Retina (tissue), 1 donor: ENCODE results near the gene TMEM273.
A peak's percentile ranks its signal among the peaks of the same experiment; 100 is the strongest.
"Not testable (repeated sequence)": the region's sequence is repeated elsewhere in the genome, so short reads cannot be mapped to it uniquely, and the experiment has no call there.

ENCODE experiments used
- DNase-seq: peaks from one replicate; pipeline ENCODE4 v3.0.0-alpha.2; 2016

TMEM273 gene

DNA sequence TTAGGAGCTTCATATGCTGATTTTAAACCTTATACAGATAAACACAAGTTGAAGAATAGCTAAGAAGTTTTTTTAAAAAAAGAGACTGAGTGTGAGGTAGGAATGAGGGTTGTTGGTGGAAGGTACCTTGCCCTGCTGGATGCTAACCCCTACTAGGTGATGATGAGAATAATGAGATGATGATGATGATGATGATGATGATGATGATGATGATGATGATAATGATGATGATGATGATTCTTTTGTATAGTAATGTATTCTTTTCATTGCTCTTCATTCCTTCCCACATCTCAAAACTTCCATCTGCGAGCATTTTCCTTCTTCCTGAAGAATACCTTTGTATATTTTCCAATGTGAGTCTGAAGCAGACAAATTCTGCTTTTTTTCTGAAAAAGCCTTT is 14.1 kb upstream of the TMEM273 start:
- no peak for DNase-seq

DNA sequence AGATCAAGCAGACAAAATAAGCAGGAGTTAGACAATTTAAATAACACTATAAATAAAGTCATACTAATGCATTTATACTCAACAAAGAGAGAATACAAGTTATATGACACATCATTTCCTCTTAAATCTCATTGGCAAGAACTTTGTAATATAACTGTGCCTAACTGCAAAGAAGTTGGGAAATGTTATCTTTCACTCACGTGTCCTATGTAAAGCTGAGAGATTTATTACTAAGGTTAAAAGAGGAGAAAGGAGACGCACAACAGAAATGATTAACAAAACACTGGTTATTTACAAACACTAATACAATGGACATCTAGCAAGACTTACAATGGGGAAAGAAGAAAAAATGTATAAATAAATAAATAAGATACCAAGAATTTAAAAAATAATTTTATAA is 12.7 kb upstream of the TMEM273 start:
- DNase-seq: no peak

DNA sequence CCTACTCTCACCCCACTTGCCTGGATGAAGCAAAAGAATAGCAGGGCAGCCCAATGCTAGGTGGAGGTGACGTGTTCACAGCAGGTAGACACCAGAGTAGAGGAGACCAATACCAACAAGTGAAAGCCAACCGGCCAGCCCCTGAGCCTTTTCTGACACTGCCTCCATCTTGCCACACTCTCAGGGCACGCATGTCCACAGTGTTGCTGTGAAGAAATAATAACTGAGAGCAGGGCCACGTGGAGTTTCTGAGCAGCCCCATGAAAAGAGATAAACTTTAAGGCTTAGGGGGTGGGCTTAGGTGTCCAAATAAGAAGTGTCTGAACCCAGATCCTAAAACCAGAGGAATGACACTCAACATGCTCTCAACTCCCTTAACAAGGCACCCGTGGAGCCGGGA is 9.0 kb upstream of the TMEM273 start:
- DNase-seq: no peak

DNA sequence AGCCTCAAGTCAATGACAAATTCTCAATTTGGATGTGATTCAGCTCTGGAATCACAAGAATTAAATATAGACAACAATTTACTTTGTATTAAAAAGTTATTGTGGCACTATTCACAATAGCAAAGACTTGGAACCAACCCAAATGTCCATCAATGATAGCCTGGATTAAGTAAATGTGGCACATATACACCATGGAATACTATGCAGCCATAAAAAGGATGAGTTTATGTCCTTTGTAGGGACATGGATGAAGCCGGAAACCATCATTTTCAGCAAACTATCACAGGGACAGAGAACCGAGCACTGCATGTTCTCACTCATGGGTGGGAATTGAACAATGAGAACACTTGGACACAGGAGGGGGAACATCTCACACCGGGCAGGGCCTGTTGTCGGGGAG is 7.7 kb upstream of the TMEM273 start:
- DNase-seq: not testable (repeated sequence)

DNA sequence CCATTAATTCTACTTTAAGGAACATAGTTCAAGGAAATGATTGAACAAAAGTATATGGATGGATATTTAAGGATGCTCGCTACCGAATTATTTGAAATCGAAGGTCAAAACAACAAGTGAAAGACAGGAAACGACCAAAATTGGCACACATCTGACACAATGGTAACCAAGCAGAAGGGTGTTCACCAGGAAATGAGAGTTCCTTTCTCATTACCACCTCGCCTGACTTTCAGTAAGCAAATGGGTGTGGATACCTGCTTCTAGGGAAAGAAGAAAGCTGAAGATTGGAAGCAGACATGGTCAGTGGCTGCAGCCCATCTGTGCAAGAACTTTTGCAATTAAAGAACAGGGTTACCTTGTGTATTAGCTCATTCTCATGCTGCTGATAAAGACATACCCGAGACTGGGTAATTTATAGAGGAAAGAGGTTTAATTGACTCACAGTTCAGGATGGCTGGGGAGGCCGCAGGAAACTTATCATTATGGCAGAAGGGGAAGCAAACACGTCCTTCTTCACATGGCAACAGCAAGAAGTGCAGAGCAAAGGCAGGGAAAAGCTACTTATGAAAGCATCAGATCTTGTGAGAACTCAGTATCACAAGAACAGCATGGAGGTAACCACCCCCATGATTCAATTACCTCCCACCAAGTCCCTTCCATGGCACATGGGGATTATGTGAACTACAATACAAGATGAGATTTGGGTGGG is 6.2 kb upstream of the TMEM273 start:
- no peak for DNase-seq

DNA sequence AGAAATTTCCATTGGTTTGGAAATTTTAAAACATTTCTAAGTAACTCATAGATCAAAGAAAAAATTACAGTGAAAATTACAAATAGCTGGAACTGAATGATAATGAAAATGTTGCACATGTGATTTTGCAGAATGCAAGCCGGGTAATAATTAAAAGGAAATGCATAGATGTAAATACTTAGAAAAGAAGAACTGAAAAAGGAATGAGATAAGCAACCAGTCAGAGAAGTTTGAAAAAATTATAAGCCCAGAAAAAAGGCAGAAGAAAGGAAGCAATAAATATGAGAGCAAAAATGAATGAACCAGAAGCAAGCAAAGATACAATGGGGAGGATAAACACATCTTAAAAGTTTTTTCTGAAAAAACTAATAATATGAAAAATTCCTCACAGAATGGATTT is 3.2 kb upstream of the TMEM273 start:
- no peak for DNase-seq

DNA sequence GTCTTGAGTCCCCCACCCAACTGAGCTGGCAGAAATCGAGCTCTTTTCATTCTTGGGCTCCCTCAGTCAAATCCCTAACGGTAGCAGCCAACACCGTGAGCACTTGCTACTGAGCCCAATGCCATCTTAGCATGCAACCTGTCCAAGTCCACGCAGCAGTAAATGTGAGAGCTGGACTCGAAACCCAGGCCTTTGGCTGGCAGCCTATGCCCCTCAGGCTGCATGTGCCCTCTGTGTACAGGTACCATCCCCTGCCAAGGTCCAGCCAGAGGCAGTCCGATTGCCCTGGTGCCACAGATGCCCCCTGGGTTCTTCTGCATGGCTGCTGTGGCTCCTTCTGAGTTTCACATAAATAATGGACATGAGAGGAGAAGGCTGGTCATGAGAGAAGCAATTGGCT is 1.2 kb upstream of the TMEM273 start:
- no peak for DNase-seq

DNA sequence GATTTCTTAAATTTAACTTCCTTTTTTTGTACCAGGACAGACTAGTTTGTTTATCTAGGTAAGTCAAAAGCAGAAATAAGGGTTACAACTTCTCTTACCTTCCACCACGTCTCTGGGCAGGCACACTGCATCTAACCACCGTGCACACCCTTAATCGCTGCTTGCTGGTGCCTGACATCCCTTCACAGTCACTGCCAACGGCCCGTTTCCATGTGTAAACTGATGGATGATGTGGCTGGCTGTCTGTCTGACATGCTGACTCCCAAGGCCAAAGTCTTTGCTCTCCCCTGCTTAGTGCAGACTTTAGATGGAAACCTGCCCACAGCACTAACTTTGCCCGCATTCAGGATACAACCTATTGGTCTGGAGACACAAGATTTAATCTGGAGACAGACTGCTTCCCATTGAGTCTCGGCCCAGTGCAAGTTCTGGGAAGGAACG is 1.1 kb downstream of the TMEM273 start:
- DNase-seq: no peak

DNA sequence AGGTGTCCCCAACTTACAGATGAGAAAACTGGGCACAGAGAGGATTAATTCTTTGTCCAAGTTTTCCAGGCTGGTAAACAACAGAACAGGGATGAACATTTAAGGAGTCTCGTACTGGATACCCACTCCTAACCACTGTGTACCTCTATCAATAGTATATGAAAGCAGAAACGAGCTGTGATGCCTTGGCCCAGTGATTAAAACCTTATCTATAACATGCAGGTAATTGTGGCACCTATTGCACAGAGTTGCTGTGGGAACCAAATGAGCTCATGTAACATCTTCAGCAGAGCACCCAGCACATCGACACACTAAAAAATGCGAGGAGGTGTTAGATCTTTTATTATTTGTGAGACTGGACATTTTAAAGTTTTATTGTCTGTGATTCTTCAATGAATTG is 1.6 kb downstream of the TMEM273 start:
- no peak for DNase-seq

DNA sequence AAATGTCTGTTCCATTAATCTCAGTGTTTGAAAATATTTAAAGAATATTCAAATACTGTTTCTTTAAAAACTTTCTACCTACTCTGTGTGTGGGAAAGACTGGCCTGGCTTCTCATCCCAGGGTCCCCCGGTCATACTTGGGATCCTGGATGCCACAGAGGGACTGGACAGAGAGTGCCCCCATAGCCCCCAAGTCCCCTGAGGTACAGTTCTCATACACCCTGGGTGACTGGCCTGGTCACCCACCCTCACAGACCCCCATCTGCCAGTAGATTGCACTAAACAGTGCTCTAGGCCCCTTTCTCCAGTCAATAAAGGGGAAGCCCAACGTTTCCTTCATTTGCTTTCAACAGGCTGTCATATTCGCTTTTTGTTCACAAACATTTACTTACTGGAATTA is 3.0 kb downstream of the TMEM273 start:
- no peak for DNase-seq

DNA sequence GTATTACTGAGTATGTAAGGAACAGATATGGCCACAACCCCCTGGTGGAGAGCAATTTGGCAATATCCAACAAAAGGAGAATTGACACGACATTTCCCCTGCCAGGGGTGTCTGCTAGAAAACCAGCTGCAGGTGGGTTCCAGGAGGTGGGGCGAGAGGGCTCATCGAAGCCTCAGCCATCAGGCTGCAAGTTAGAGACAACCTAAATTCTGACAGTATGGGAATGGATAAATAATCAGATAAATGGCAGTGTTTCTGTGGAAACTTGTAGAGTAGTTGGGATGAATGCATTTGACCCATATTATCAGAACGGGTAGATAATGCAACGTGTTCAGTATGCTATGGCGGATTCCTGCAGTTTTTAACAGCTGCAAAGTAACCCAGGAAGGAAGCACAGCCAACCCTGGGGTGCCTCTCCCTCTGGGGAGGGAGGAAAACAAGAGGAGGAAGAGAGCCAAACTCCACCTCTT is 3.5 kb downstream of the TMEM273 start:
- no peak for DNase-seq

DNA sequence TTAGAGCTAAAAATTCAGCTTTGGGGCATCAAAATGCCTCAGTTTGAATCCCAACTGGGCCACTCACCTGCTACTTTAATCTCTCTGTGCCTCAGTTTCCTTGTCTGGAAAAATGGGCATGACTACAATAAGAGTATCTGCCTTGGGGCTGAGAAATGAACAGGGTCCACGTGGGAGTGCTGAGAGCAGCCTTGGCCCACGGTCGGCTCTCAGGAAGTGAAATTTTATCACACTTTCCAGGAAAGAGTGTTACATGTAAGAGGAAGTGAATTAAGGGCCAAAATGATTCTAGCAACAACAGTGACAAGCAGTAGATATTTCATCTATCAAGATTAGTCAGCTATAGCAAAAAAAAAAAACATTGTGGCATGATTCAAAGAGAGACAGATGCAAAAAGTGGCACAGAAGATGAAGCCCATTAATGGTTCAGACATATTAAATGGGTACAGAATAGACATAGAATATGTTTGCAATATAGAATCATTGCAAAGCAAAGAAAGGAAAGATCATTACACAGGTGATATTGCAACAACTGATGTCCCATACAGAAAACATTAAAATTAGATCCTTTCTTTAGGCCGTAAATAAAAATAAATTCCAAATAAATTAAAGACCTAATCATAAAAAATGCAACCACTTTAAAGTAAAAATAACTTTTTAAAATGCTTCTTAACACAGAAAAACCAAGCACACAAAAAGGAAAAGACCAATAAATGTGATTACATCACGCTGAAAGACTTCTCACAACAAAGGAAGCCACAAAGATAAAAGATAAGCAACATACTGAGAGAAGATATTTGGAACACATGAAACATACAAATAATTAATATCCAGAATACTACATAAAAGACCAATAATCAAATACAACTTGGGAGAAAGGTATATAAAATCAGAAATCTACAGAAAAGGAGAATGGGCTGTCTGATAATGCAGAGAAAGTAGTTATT is 4.3 kb downstream of the TMEM273 start:
- DNase-seq: no peak

DNA sequence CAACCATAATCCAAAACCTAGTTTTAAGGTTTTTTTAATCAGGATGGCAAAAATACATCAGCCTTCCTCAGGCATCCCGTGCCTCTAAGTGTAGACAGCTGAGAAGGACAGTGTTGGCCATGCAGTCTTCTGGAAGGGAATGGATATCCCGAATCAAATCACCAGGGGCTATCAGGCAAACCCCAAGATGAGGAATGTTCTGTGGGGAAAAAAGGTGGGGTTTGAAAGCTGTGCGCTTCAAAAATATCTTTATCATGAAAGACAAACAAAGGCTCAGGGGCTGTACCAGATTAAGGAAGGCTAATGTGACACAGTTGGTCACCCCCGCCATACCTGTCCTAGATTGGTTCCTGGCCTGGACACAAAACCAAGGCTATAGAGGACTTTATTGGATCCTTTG is 5.4 kb downstream of the TMEM273 start:
- DNase-seq: no peak

DNA sequence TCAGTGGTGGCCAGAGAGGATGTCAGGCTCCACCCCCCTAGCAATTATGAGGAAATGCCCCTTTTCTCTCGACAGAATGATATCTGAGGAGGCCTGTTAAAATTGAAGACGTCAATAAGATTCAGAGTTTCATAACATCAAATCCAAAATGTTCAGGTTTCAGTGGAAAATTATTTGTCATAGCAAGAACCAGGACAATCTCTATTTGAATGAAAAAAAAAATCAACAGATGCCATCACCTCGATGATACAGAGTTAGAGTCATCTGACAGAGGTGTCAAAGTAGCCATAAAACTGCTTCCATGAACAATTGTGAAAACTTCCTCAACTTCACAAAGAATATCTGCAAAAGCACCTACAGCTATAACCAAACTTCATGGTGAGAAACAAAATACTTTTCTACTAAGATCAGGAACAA is 7.7 kb downstream of the TMEM273 start:
- no peak for DNase-seq

DNA sequence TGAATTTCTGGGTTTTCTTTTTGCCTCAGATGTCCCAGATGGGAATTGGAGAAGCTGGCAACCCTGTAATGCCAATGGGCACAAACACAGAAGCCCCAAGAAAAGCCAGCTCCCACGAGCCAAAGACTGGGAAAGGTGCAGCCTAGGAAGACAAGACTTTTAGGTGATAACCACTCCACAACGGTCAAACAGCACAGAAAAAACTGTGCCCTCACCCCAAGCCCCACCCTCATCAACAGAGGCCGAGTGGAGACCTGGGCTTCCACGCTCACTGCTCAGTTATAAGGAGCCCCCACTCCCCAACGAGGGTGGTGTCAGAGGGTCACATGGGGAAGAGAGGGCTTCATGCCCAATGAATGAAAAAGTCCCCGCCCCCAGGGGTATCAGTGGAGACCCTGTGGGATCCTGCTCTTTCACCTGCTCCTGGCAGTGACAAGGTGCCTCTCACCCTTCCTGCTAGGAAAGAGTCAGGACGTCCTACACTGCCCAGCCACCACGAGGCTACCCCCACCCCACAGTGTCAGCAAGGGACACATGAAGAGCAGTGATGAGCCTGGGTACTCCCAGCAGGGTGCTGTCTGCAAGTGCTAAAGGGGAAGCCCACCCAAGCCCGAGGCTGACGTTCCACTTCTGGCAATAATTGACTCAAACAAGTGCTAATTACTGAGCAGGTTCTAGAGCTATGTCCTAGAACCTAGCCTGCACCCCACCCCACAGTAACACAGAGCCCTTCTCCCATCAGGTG is 8.3 kb downstream of the TMEM273 start:
- no peak for DNase-seq

DNA sequence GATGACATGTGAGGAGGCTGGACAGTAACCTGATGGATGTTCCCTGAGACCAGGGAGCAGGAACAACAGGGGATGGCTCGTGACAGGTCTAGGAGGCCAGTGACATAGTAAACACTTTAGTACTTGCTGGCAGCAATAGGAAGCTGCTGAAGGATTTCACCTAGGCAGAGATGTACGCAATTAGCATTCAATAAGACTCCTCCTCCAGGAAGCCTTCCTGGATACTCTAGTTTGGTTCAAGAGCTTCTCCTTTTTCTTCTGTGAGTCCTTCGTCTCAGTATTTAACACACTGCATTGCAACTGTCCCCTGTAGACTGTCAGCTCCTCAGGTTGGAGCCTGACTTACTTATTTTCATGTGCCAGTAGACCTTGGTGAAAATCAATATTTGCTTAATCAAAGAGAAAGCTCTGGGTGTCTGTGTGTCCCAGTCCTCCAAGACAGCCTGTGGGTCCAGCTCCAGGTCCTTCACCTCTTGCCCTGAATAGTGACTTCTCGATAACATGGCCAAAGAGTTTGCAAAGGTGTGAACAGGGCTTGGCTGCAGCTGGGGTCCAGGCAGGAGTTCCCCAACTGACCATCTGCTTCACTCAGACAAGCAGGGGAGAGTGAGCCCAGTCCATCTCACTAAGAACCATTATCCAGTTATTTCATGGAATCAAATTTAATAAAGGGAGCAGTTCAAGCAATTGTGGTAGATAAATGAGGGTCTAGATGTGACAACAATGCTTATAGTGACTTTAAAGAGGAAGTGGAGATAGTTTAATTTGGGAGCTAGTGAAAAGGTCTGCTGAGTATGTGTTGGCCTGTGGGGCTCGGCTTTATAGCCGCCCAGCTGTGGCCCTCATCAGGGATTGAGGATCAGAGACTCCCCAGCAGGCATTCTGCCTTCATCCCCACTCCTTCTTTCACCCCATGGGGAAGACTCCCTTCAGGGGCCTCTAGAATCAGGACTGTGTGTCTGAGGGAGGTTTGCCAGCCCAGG is 9.4 kb downstream of the TMEM273 start:
- DNase-seq: no peak

DNA sequence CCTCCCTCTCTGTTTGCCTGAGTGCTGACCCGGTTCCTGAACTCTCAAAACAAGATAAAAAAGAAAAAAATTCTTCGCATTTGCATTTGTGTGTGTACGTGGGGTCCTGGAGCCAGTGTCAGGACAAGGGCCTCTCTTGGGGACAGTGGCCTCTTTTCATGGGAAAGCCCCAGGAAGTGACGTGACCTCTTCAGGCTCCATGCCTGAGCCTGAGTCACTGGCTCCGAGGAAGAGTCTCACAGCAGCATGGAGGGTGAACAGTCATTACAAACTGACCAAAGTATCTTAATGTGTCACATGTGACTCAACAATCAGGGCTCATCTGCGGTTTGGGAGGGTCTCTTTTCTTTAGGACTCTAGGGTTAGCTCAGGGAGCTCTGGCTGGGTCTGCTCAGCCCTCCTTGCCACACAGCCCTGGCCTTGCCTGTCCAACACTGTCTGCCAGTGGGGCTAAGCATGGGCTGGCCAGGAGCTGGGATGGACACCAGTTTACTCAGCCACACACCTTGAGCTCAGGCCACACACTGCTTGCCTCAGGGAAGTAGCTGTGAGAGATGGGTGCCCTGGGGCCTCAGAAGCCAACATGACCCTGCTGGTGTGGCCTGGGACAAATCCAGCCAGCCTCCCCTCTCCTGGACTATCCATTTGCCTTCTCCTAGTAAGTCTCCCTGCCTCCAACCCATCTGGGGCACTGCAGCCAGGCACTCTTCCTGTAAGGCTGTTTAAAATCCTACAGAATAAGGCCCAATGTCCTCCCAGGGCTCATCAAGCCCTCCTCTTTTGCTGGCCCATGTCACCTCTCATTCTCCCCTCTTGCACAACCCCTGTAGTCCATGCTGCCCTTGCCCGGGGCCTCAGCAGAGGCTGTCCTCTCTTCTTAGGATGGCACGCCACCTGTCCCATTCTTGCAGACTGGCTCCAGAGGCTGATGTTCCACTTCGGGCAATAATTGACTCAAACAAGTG is 10.5 kb downstream of the TMEM273 start:
- DNase-seq: no peak

DNA sequence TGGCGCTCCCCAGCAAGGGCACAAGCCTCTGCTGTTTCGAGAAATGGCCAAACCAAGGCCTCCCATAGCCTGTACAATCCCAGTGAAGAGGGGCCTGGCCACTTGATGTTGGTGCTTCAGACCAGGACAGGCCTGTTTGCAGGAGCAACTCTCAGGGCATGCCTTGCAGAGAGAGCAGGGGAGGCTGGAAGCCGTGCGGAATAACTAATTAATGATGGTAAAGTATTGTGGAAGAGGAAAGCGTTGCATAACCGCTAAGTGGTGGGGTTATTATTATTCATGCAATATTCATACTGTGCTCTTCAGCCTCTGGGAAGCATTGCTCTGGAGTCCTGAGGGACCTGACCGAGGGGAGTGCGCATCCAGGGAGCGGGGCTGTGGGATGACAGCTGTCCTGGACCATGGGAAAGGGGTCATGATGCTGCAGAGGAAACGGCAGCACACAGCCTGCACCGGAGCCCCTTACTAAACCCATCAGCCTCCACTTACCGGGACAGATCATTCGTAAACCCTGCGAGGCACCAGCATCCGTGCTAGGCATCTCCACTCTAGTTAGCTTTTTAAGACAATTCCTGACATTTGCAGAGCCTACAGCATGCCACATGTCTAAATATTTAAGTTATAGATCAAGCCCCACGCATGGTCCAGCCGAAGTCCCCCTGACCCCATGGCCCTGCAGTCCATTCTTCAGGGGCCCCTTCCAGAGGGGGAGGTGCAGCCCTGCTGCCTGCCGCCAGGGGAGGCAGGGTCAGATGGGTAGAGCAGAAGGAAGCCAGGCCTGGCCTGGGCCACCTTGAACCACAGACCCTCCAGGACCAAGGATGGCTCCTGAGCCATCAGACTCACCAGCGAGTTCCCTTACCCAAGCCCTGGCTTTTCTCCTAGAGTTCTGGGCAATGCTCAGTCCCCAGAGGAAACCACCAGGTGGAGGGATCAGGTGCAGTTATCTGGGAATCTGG is 11.6 kb downstream of the TMEM273 start:
- peak; percentile 43 for DNase-seq

DNA sequence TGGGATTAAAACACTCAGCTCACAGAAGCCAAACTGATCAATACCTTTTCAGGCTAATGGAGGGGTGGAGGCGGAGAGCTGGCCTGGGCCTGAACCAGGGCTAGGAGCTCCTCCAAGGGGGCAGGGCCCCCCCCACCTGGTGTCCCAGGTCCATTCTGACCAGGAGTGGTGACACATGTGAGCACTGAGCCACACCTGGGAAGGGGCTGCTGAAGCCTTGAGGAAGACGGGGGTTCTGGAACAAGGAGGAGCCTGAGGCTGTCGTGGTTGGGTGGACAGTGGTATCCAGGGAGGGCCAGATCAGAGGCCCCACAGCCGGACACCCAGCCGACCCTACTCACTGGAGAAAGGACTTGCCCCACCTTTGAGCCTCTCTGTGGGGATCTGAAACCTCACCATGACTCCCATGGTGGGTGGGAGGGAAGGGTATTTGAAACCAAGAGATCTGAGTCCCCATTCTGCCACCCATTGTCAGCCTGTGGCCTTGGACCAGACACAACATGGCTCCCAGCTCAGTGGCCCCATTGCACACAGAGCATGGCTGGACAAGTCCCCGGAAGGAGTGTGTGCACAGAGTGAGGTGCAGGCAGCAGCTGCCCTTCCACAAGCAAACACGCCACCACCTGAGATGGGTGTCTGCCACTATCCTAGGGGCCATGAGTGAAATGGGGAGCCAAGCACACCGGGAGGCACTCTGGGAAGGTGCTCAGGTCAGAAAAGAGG is 12.4 kb downstream of the TMEM273 start:
- DNase-seq: no peak
